HepG2 (cell line): Measurements from ENCODE around the gene PPP1R18. TPM values are rescaled to one million over a fixed set of nuclear protein-coding genes. Genes with fewer than 3 reads are reported as not detected.

Experiments
- GPBP1L1 ChIP-seq: sonication (generic); formaldehyde crosslinking; IDR thresholded peaks from 2 replicates; pipeline ENCODE4 v1.5.0; 2020; ENCODE audit warnings: mild to moderate bottlenecking, missing genetic modification reagents
- HOXA9 ChIP-seq: sonication (generic); formaldehyde crosslinking; IDR thresholded peaks from 2 replicates; pipeline ENCODE4 v1.8.1; 2022; ENCODE audit warnings: missing genetic modification reagents, mild to moderate bottlenecking, moderate library complexity, borderline replicate concordance
- IRF2 ChIP-seq: IDR thresholded peaks from 2 replicates; pipeline ENCODE4 v1.6.1; 2018; ENCODE audit warnings: missing genetic modification reagents, missing compliant biosample characterization
- JUNB ChIP-seq: sonication (generic); formaldehyde crosslinking; IDR thresholded peaks from 2 replicates; pipeline ENCODE4 v1.8.0; 2022; ENCODE audit warnings: missing genetic modification reagents, mild to moderate bottlenecking, borderline replicate concordance
- RARA ChIP-seq: IDR thresholded peaks from 2 replicates; pipeline ENCODE4 v1.6.1; 2016; ENCODE audit warnings: missing genetic modification reagents, missing compliant biosample characterization
- RBFOX2 ChIP-seq: fragments of 200-400 bp; formaldehyde crosslinking; IDR thresholded peaks from 2 replicates; pipeline ENCODE4 v1.6.1; 2017; ENCODE audit warnings: low read depth, mild to moderate bottlenecking, low read length
- ZFX ChIP-seq: sonication (generic); formaldehyde crosslinking; IDR thresholded peaks from 2 replicates; pipeline ENCODE4 v1.4.0; 2020; ENCODE audit warnings: mild to moderate bottlenecking, low read depth, missing genetic modification reagents, moderate library complexity
- ZNF3 ChIP-seq: IDR thresholded peaks from 2 replicates; pipeline ENCODE4 v1.7.0; 2017; ENCODE audit warnings: inconsistent platforms
- ZNF318 ChIP-seq: sonication (generic); formaldehyde crosslinking; IDR thresholded peaks from 2 replicates; pipeline ENCODE4 v1.4.0; 2020; ENCODE audit warnings: mild to moderate bottlenecking, missing genetic modification reagents
- ZNF558 ChIP-seq: sonication (generic); formaldehyde crosslinking; IDR thresholded peaks from 2 replicates; pipeline ENCODE4 v1.9.0; 2022; ENCODE audit warnings: mild to moderate bottlenecking, missing genetic modification reagents, borderline replicate concordance
- ZNF605 ChIP-seq: sonication (generic); formaldehyde crosslinking; IDR thresholded peaks from 2 replicates; pipeline ENCODE4 v1.8.0; 2022; ENCODE audit warnings: mild to moderate bottlenecking, missing genetic modification reagents
- ZNF687 ChIP-seq: sonication (generic); formaldehyde crosslinking; IDR thresholded peaks from 2 replicates; pipeline ENCODE4 v1.5.1; 2020; ENCODE audit warnings: mild to moderate bottlenecking, missing genetic modification reagents, moderate library complexity
- ZNF780A ChIP-seq: sonication (generic); formaldehyde crosslinking; IDR thresholded peaks from 2 replicates; pipeline ENCODE4 v1.8.0; 2022; ENCODE audit warnings: mild to moderate bottlenecking, missing genetic modification reagents, moderate library complexity
- ZSCAN9 ChIP-seq: IDR thresholded peaks from 2 replicates; pipeline ENCODE4 v1.6.1; 2016; ENCODE audit warnings: borderline replicate concordance
- polyA plus RNA-seq, 8 experiments: library from polyadenylated mRNA; depleted of rRNA in 3 of 8; stranded (reverse) in 7 of 8; unstranded in 1 of 8; fragments of >200 nt; fragmentation: Illumina TruSeq in 4 of 8; extraction: Trizol in 4 of 8; gene quantifications; 2 replicates each; pipeline versions ENCODE4 v1.2.1 to v1.2.3, GENCODE V29; 2011 to 2016; ENCODE audit warnings: low read depth in 4 of 8, missing spikeins in 1 of 8, mixed read lengths in 1 of 8; ENCODE audit not compliant: insufficient read depth in 1 of 8
- total RNA-seq, 5 experiments: library from RNA; depleted of rRNA; stranded (reverse); fragments of >200 nt; fragmentation: Illumina TruSeq; extraction: Trizol; gene quantifications; 2 replicates each; pipeline ENCODE4 v1.2.3, GENCODE V29; 2016; ENCODE audit warnings: low read depth in 1 of 5

Gene PPP1R18
- total and polyA plus RNA-seq, 2 of the 13 experiments (the other 11 are each of a cell fraction or from before 2014, with no cell fraction given), result 4.9 to 9.2 TPM

- no peak for TF ChIP-seq GPBP1L1 (CRISPR knock-in tag)
- TF ChIP-seq ZSCAN9 (CRISPR knock-in tag), result no peak
- 0 out of 2 replicates have a peak, but pooled peaks have one; percentile 15 for TF ChIP-seq HOXA9 (CRISPR knock-in tag)
- peak; percentile 55 for TF ChIP-seq RBFOX2
- TF ChIP-seq JUNB (CRISPR knock-in tag), result peak; percentile 57; the same call in 1 of the 2 replicates
- TF ChIP-seq ZNF318 (CRISPR knock-in tag), result peak; percentile 92
- TF ChIP-seq ZNF605 (CRISPR knock-in tag), result no peak
- TF ChIP-seq ZFX (CRISPR knock-in tag), result 0 out of 2 replicates have a peak, but pooled peaks have one; percentile 25
- peak; percentile 48; the same call in 1 of the 2 replicates for TF ChIP-seq IRF2 (CRISPR knock-in tag)
- TF ChIP-seq RARA (CRISPR knock-in tag), result peak; percentile 37; the same call in 1 of the 2 replicates
- TF ChIP-seq ZNF687 (CRISPR knock-in tag), result peak; percentile 30; the same call in 1 of the 2 replicates
- TF ChIP-seq ZNF780A, result 0 out of 2 replicates have a peak, but pooled peaks have one; percentile 28
- no peak for TF ChIP-seq ZNF558
- no peak for TF ChIP-seq ZNF3 (CRISPR knock-in tag)
Measured at GRCh38 chr6:30725713-30726505, 39.5 kb upstream of the PPP1R18 start (continued).
